HCT116 (cell line): Measurements from ENCODE around the gene PRKD3. TPM values are rescaled to one million over a fixed set of nuclear protein-coding genes. Genes with fewer than 3 reads are reported as not detected.

Experiments used
- ATAC-seq: fragments of 200-7000 bp; cut with Tn5 transposase; 2 replicates; pipeline ENCODE4 v1.9.1; 2020; ENCODE audit warnings: mild to moderate bottlenecking, moderate library complexity
- BruUV-seq: library from RNA; stranded (reverse); fragments of 400-500 nt; replicated peaks from 2 replicates; lab custom pipeline; 2021; lab: Mats Ljungman, UMichigan
- CTCF ChIA-PET: fragments of 300-600 bp; sonication (Branson Sonifier 250); formaldehyde crosslinking; loops from one replicate; lab custom pipeline; 2021; ENCODE audit warnings: antibody characterized with exemption; lab: Charles Lee
- POLR2A ChIA-PET: fragments of 300-600, 350-600 bp; sonication (Branson Sonifier 250); formaldehyde crosslinking; loops from one replicate; lab custom pipeline; 2021; ENCODE audit warnings: antibody characterized with exemption; lab: Charles Lee
- RAD21 ChIA-PET, 2 experiments: fragments of 300-600 bp; sonication (Branson Sonifier 250); formaldehyde crosslinking; loops; one replicate each; lab custom pipeline; 2023; ENCODE audit warnings: low total read pairs in 2 of 2; ENCODE audit not compliant: uncharacterized antibody in 2 of 2, unreplicated experiment in 2 of 2, low non-redundant PET in 1 of 2; lab: Charles Lee
- DNase-seq: peaks from one replicate; pipeline ENCODE4 v3.0.0-alpha.2; 2010; ENCODE audit warnings: low read depth, low spot score
- H2AFZ ChIP-seq: fragments of 200-600 bp; shearing (Covaris generic), sonication (generic); 2 replicates; pipeline ENCODE4 v1.6.1; 2017; ENCODE audit warnings: low read depth, mixed run types, mixed read lengths, antibody characterized with exemption, low read length; ENCODE audit not compliant: poor library complexity, severe bottlenecking
- H3K27ac ChIP-seq: 2 replicates; pipeline ENCODE4 v1.5.1; 2012; ENCODE audit warnings: low read depth, low read length
- H3K27me3 ChIP-seq: fragments of 200-600 bp; sonication (generic); 2 replicates; pipeline ENCODE4 v1.6.1; 2016; ENCODE audit warnings: mixed run types, low read length, mixed read lengths; ENCODE audit not compliant: insufficient read depth
- H3K36me3 ChIP-seq, 2 experiments: fragments of 200-500 bp in 1 of 2; fragments of 200-600 bp in 1 of 2; sonication (Bioruptor generic) in 1 of 2; sonication (generic) in 1 of 2; 2 replicates each; pipeline versions ENCODE4 v1.5.1 to v1.6.1; 2014 to 2016; ENCODE audit warnings: low read length in 2 of 2, inconsistent platforms in 1 of 2, mixed read lengths in 1 of 2, mixed run types in 1 of 2; ENCODE audit not compliant: insufficient read depth in 2 of 2, control insufficient read depth in 1 of 2
- H3K4me1 ChIP-seq, 2 experiments: fragments of 200-600 bp in 1 of 2; sonication (generic) in 1 of 2; 2 replicates each; pipeline versions ENCODE4 v1.5.1 to v1.6.1; 2012 to 2017; ENCODE audit warnings: low read length in 2 of 2, inconsistent platforms in 1 of 2, mild to moderate bottlenecking in 1 of 2, mixed read lengths in 1 of 2, mixed run types in 1 of 2, moderate library complexity in 1 of 2; ENCODE audit not compliant: insufficient read depth in 2 of 2, control insufficient read depth in 1 of 2
- H3K4me2 ChIP-seq: fragments of 200-600 bp; sonication (generic); 2 replicates; pipeline ENCODE4 v1.6.1; 2017; ENCODE audit warnings: mixed run types, low read length, mixed read lengths
- H3K4me3 ChIP-seq, 2 experiments: fragments of 200-600 bp in 1 of 2; sonication (generic) in 1 of 2; replicated peaks in 1 of 2; 2 replicates each; pipeline ENCODE4 v1.5.1; 2011 to 2016; ENCODE audit warnings: low read length in 2 of 2, control low read depth in 1 of 2, low read depth in 1 of 2, mild to moderate bottlenecking in 1 of 2, mixed read lengths in 1 of 2, mixed run types in 1 of 2
- H3K79me2 ChIP-seq: fragments of 200-600 bp; sonication (generic); 2 replicates; pipeline ENCODE4 v1.6.1; 2017; ENCODE audit warnings: mild to moderate bottlenecking, mixed run types, low read length, moderate library complexity, mixed read lengths; ENCODE audit not compliant: insufficient read depth
- H3K9ac ChIP-seq: fragments of 200-600 bp; sonication (generic); 2 replicates; pipeline ENCODE4 v1.6.1; 2016; ENCODE audit warnings: low read length, mixed read lengths
- H3K9me2 ChIP-seq: fragments of 200-600 bp; sonication (generic), shearing (Covaris generic); 2 replicates; pipeline ENCODE4 v1.6.1; 2017; ENCODE audit warnings: mixed run types, mild to moderate bottlenecking, moderate library complexity; ENCODE audit not compliant: insufficient read depth
- H3K9me3 ChIP-seq, 2 experiments: fragments of 200-500 bp in 1 of 2; fragments of 200-600 bp in 1 of 2; sonication (Bioruptor generic) in 1 of 2; sonication (generic) in 1 of 2; 2 replicates each; pipeline ENCODE4 v1.6.1; 2014 to 2017; ENCODE audit warnings: low read length in 2 of 2, mixed read lengths in 2 of 2, inconsistent platforms in 1 of 2, low read depth in 1 of 2, mild to moderate bottlenecking in 1 of 2, mixed run types in 1 of 2, moderate library complexity in 1 of 2; ENCODE audit not compliant: control insufficient read depth in 1 of 2, insufficient read depth in 1 of 2
- H4K20me1 ChIP-seq: fragments of 200-600 bp; sonication (generic), shearing (Covaris generic); 2 replicates; pipeline ENCODE4 v1.6.1; 2017; ENCODE audit warnings: mixed run types, mild to moderate bottlenecking, moderate library complexity; ENCODE audit not compliant: insufficient read depth
- ATF3 ChIP-seq: IDR thresholded peaks from 2 replicates; pipeline ENCODE4 v1.6.1; 2012
- CBX3 ChIP-seq: IDR thresholded peaks from 2 replicates; pipeline ENCODE4 v1.6.1; 2012; ENCODE audit warnings: low read depth
- EGR1 ChIP-seq: IDR thresholded peaks from 2 replicates; pipeline ENCODE4 v1.6.1; 2012; ENCODE audit warnings: low read depth
- ELF1 ChIP-seq: IDR thresholded peaks from 2 replicates; pipeline ENCODE4 v1.6.1; 2012; ENCODE audit warnings: low read depth, borderline replicate concordance
- EZH2 ChIP-seq: fragments of 200-600 bp; sonication (generic); IDR thresholded peaks from 2 replicates; pipeline ENCODE4 v1.6.1; 2017; ENCODE audit warnings: antibody characterized with exemption, mixed run types
- FOSL1 ChIP-seq: IDR thresholded peaks from 2 replicates; pipeline ENCODE4 v1.6.1; 2012; ENCODE audit warnings: low read depth
- JUND ChIP-seq: IDR thresholded peaks from 2 replicates; pipeline ENCODE4 v1.6.1; 2012
- POLR2A ChIP-seq: IDR thresholded peaks from 2 replicates; pipeline ENCODE4 v1.7.0; 2011; ENCODE audit warnings: borderline replicate concordance; ENCODE audit not compliant: insufficient read depth, insufficient read length; ENCODE audit errors: extremely low read depth
- SIN3A ChIP-seq: IDR thresholded peaks from 2 replicates; pipeline ENCODE4 v1.6.1; 2012; ENCODE audit warnings: low read depth
- TCF7L2 ChIP-seq: IDR thresholded peaks from 2 replicates; pipeline ENCODE4 v1.7.0; 2011; ENCODE audit warnings: borderline replicate concordance, inconsistent platforms; ENCODE audit not compliant: insufficient read depth, insufficient read length; ENCODE audit errors: extremely low read depth
- YY1 ChIP-seq: IDR thresholded peaks from 2 replicates; pipeline ENCODE4 v1.6.1; 2011; ENCODE audit warnings: low read length, low read depth, moderate library complexity, mild to moderate bottlenecking; ENCODE audit not compliant: insufficient replicate concordance; ENCODE audit errors: extremely low read depth
- ZFX ChIP-seq: fragments of 450-650 bp; IDR thresholded peaks from 2 replicates; pipeline ENCODE4 v1.6.1; 2017
- ZNF274 ChIP-seq: fragments of 200-500 bp; sonication (Bioruptor generic); IDR thresholded peaks from 2 replicates; pipeline ENCODE4 v1.6.1; 2014; ENCODE audit warnings: mild to moderate bottlenecking, low read depth, low read length, inconsistent platforms
- intact Hi-C: fragments of 100-400 bp; cut with micrococcal nuclease; formaldehyde crosslinking; loops from 2 replicates; pipeline ENCODE4 v1.10.0; 2022
- total RNA-seq: library from RNA; stranded (reverse); gene quantifications from one replicate; pipeline ENCODE4 v1.2.1, GENCODE V29; 2021; ENCODE audit not compliant: unreplicated experiment

PRKD3 gene
- total RNA-seq, 1 experiment from 2014 or later = 13.9 TPM

- DNase-seq = no peak
- Histone ChIP-seq H3K9me2 (no peaks in the 10 kb centered on the region), H3K79me2 (no peaks in the 10 kb centered on the region), H3K4me3 (no peak overlapping the region), H3K27ac (no peak overlapping the region), H3K4me2 (no peak overlapping the region), H3K9me3 (no peaks in the 10 kb centered on the region), H4K20me1 (no peaks in the 10 kb centered on the region), H2AFZ (no peak overlapping the region), H3K27me3 (no peaks in the 10 kb centered on the region), H3K36me3 (no peaks in the 10 kb centered on the region), H3K4me1 (peaks cover 0 to 13% of the 10 kb centered on the region in 2 experiments; a peak in 2 of 4 replicates), H3K9ac (no peak overlapping the region)
- POLR2A ChIA-PET = no interaction called here
- ATAC-seq = no peak
- BruUV-seq = no TSS peak
- no peak for TF ChIP-seq SIN3A
- CTCF ChIA-PET = no interaction called here
- RAD21 ChIA-PET = no interaction called here
- intact Hi-C loops = no loop called here
These were observed 24.1 kb downstream of the PRKD3 start for GRCh38 chr2:37300578-37300977.

GRCh38 chr2:37300146-37300545 is 24.5 kb downstream of the PRKD3 start:
- Histone ChIP-seq H3K79me2 (no peaks in the 10 kb centered on the region), H4K20me1 (no peaks in the 10 kb centered on the region), H3K9me3 (no peaks in the 10 kb centered on the region), H3K9ac (no peak overlapping the region), H3K36me3 (no peaks in the 10 kb centered on the region)
- POLR2A ChIA-PET = no interaction called here
- CTCF ChIA-PET = no interaction called here
- intact Hi-C loops = no loop called here
- no peak for TF ChIP-seq EZH2
- TF ChIP-seq TCF7L2 = no peak
- TF ChIP-seq FOSL1 = no peak
- TF ChIP-seq ELF1 = no peak
- no peak for TF ChIP-seq JUND
- no peak for TF ChIP-seq ATF3
- TF ChIP-seq ZFX = no peak
- no peak for TF ChIP-seq ZNF274
- TF ChIP-seq CBX3 = no peak
- no peak for TF ChIP-seq YY1
- TF ChIP-seq POLR2A = no peak
- no peak for TF ChIP-seq EGR1
- TF ChIP-seq, all 23 proteins: peak for 0
- ATAC-seq (no peak), DNase-seq (no peak)
- Histone ChIP-seq H3K4me2 (no peak overlapping the region), H3K4me3 (no peak overlapping the region), H3K27ac (no peak overlapping the region), H3K27me3 (no peaks in the 10 kb centered on the region), H3K9me2 (no peaks in the 10 kb centered on the region), H2AFZ (no peak overlapping the region), H3K4me1 (peaks cover 0 to 13% of the 10 kb centered on the region in 2 experiments; a peak in 2 of 4 replicates)
- RAD21 ChIA-PET = no interaction called here
- no TSS peak for BruUV-seq
